ENCODE measurements around the gene CWF19L2. TPM values are rescaled to one million over a fixed set of nuclear protein-coding genes. Genes with fewer than 3 reads are reported as not detected.

Gene CWF19L2
- total RNA-seq, 1 experiment from 2014 or later, result 18.4 TPM

GRCh38 chr11:107468596-107468995, 11.0 kb upstream of the CWF19L2 start:
- Mint-ChIP-seq H3K4me3 (no peak overlapping the region), H3K27me3 (ENCODE audit: low read depth) (peaks cover 13% of the 10 kb centered on the region), H3K27ac (no peak overlapping the region), H3K4me1 (no peaks in the 10 kb centered on the region), H3K36me3 (ENCODE audit: insufficient read depth in 1 of 3, low read depth in 3 of 3) (no peaks in the 10 kb centered on the region), H3K9me3 (peaks cover 3 to 7% of the 10 kb centered on the region in 2 experiments; a peak in 4 of 5 replicates)
- no peak for DNase-seq
- Histone ChIP-seq H2BK12ac (ENCODE audit: insufficient read length, low read depth, low read length) (no peak overlapping the region), H3K18ac (ENCODE audit: insufficient read length, low read depth, low read length) (no peak overlapping the region), H4K5ac (ENCODE audit: insufficient read length, low read depth, low read length) (no peak overlapping the region), H3K79me2 (ENCODE audit: insufficient read depth, low read length) (no peaks in the 10 kb centered on the region), H3K4ac (ENCODE audit: low read depth, low read length) (no peak overlapping the region), H3K27me3 (ENCODE audit: insufficient read depth, low read length) (no peaks in the 10 kb centered on the region), H3K79me1 (ENCODE audit: insufficient read depth, low read depth, low read length, poor library complexity, severe bottlenecking) (no peaks in the 10 kb centered on the region), H4K20me1 (ENCODE audit: control insufficient read depth, insufficient read depth, insufficient read length) (no peaks in the 10 kb centered on the region), H2BK5ac (ENCODE audit: insufficient read length, low read length) (no peak overlapping the region), H2BK120ac (ENCODE audit: low read depth, low read length, poor library complexity, severe bottlenecking) (no peak overlapping the region), H2BK15ac (ENCODE audit: low read depth, low read length) (no peak overlapping the region), H3K9ac (ENCODE audit: extremely low read depth, insufficient read length, low read length) (no peak overlapping the region), H3K4me1 (ENCODE audit: insufficient read depth, low read length) (no peaks in the 10 kb centered on the region), H3K23me2 (ENCODE audit: insufficient read length, low read depth, low read length, poor library complexity, severe bottlenecking) (no peaks in the 10 kb centered on the region), H3K27ac (ENCODE audit: insufficient read length, low read depth, low read length) (no peak overlapping the region), H2AK5ac (ENCODE audit: insufficient read length, low read length) (no peak overlapping the region), H4K8ac (replicated peaks; ENCODE audit: insufficient read length, low read depth, low read length) (no peak overlapping the region), H2BK20ac (ENCODE audit: low read depth, low read length, poor library complexity, severe bottlenecking) (no peak overlapping the region), H3K23ac (ENCODE audit: insufficient read length, low read depth, low read length) (no peak overlapping the region), H2AFZ (ENCODE audit: low read length) (no peak overlapping the region), H3K4me2 (ENCODE audit: insufficient read depth, insufficient read length, low read length) (no peak overlapping the region), H3K56ac (ENCODE audit: insufficient read length, low read depth, low read length) (no peak overlapping the region), H3K14ac (ENCODE audit: insufficient read depth, low read length) (no peak overlapping the region), H3T11ph (ENCODE audit: low read length) (no peak overlapping the region), H4K91ac (ENCODE audit: insufficient read length, low read depth, low read length) (no peak overlapping the region), H3K9me3 (ENCODE audit: control insufficient read depth, low read depth, low read length) (no peaks in the 10 kb centered on the region)
- no CpG with 5 or more reads among the region's 3 CpGs for WGBS (ENCODE audit: extremely low coverage, insufficient read length, low lambda C conversion rate)
- no peak for TF ChIP-seq CTCF (conservative IDR thresholded peaks at IDR 0.05)

Data from H9 (cell line).